PC-3 (cell line): ENCODE measurements around the gene ABCA7. TPM values are rescaled to one million over a fixed set of nuclear protein-coding genes. Genes with fewer than 3 reads are reported as not detected.

Experiments
- ATAC-seq: fragments of 200-7000 bp; cut with Tn5 transposase; 2 replicates; pipeline ENCODE4 v1.9.1; 2020; ENCODE audit warnings: mild to moderate bottlenecking, moderate library complexity
- BruUV-seq: library from RNA; stranded (reverse); fragments of 400-500 nt; replicated peaks from 2 replicates; lab custom pipeline; 2021; lab: Mats Ljungman, UMichigan
- CTCF ChIA-PET: fragments of 300-600 bp; sonication (Branson Sonifier 250); formaldehyde crosslinking; loops from one replicate; lab custom pipeline; 2022; ENCODE audit warnings: antibody characterized with exemption; lab: Charles Lee
- POLR2A ChIA-PET: fragments of 300-600 bp; sonication (Branson Sonifier 250); formaldehyde crosslinking; loops from one replicate; lab custom pipeline; 2022; ENCODE audit warnings: antibody characterized with exemption; ENCODE audit not compliant: unreplicated experiment; lab: Charles Lee
- DNase-seq: peaks from one replicate; pipeline ENCODE4 v3.0.0-alpha.2; 2015
- H2AFZ ChIP-seq: fragments of 300-600 bp; sonication (generic); 2 replicates; pipeline ENCODE4 v1.6.0; 2016; ENCODE audit warnings: antibody characterized with exemption, low read length
- H3F3A ChIP-seq: fragments of 300-600 bp; sonication (generic); one replicate; pipeline ENCODE4 v1.6.0; 2017; ENCODE audit warnings: antibody characterized with exemption, low read length, control low read depth, mild to moderate bottlenecking; ENCODE audit not compliant: unreplicated experiment
- H3K27ac ChIP-seq: fragments of 300-600 bp; sonication (generic); 2 replicates; pipeline ENCODE4 v1.5.1; 2016; ENCODE audit warnings: mild to moderate bottlenecking, low read length
- H3K27me3 ChIP-seq: fragments of 300-600 bp; sonication (generic); 2 replicates; pipeline ENCODE4 v1.6.1; 2016; ENCODE audit warnings: low read length, mixed read lengths
- H3K36me3 ChIP-seq: fragments of 300-600 bp; sonication (generic); 2 replicates; pipeline ENCODE4 v1.6.1; 2016; ENCODE audit warnings: low read depth, mixed run types, low read length, mixed read lengths
- H3K4me1 ChIP-seq: fragments of 300-600 bp; sonication (generic); 2 replicates; pipeline ENCODE4 v1.5.1; 2016; ENCODE audit warnings: low read length; ENCODE audit not compliant: insufficient read depth
- H3K4me2 ChIP-seq: fragments of 300-600 bp; sonication (generic); 2 replicates; pipeline ENCODE4 v1.6.0; 2016; ENCODE audit warnings: low read length
- H3K4me3 ChIP-seq: fragments of 300-600 bp; sonication (generic); 2 replicates; pipeline ENCODE4 v1.5.1; 2016; ENCODE audit warnings: mild to moderate bottlenecking, low read length, mixed read lengths
- H3K79me2 ChIP-seq: fragments of 300-600 bp; sonication (generic); 2 replicates; pipeline ENCODE4 v1.6.1; 2017; ENCODE audit warnings: low read length, mixed read lengths
- H3K9ac ChIP-seq: fragments of 300-600 bp; sonication (generic); 2 replicates; pipeline ENCODE4 v1.6.0; 2016; ENCODE audit warnings: mild to moderate bottlenecking, low read length
- H3K9me2 ChIP-seq: fragments of 300-600 bp; sonication (generic); replicated peaks from 2 replicates; pipeline ENCODE4 v1.6.1; 2016; ENCODE audit warnings: mixed run types, low read length, mixed read lengths
- H3K9me3 ChIP-seq: fragments of 300-600 bp; sonication (generic); 2 replicates; pipeline ENCODE4 v1.6.1; 2016; ENCODE audit warnings: low read length, mixed read lengths
- H4K20me1 ChIP-seq: fragments of 300-600 bp; sonication (generic); 2 replicates; pipeline ENCODE4 v1.6.1; 2016; ENCODE audit warnings: low read length, mixed read lengths
- CTCF ChIP-seq: fragments of 300-600 bp; sonication (generic); conservative IDR thresholded peaks from 2 replicates; pipeline ENCODE4 v1.5.1; 2017; ENCODE audit warnings: antibody characterized with exemption, low read depth, mild to moderate bottlenecking, low read length
- EZH2 ChIP-seq: fragments of 300-600 bp; sonication (generic); IDR thresholded peaks from one replicate; pipeline ENCODE4 v1.6.1; 2017; ENCODE audit warnings: antibody characterized with exemption, mild to moderate bottlenecking, low read length; ENCODE audit not compliant: unreplicated experiment
- EZH2phosphoT487 ChIP-seq: fragments of 300-600 bp; sonication (generic); IDR thresholded peaks from 2 replicates; pipeline ENCODE4 v1.6.1; 2018; ENCODE audit warnings: mild to moderate bottlenecking, antibody characterized with exemption, low read length, borderline replicate concordance
- intact Hi-C: fragments of 100-400 bp; cut with micrococcal nuclease; formaldehyde crosslinking; loops from 2 replicates; pipeline ENCODE4 v1.9.0; 2023
- total RNA-seq: library from RNA; depleted of rRNA; stranded (reverse); fragments of >200 nt; gene quantifications from 2 replicates; pipeline ENCODE4 v1.2.3, GENCODE V29; 2014

ABCA7 gene
- total RNA-seq, 1 experiment from 2014 or later, result 27.3 TPM

GRCh38 chr19:990746-991145 lies 49.2 kb upstream of the ABCA7 start:
- no peak for ATAC-seq
- no peak for TF ChIP-seq CTCF
- TF ChIP-seq EZH2phosphoT487, result no peak
- TF ChIP-seq EZH2, result no peak
- intact Hi-C loops, result no loop called here
- H3K4me1 ChIP-seq, result no peaks in the 10 kb centered on the region
- H3K9me2 ChIP-seq, result no peaks in the 10 kb centered on the region
- no peaks in the 10 kb centered on the region for H3K79me2 ChIP-seq
- H3K9me3 ChIP-seq, result no peaks in the 10 kb centered on the region
- H3K27me3 ChIP-seq, result no peaks in the 10 kb centered on the region
- H3K4me3 ChIP-seq, result no peak overlapping the region
- H3K9ac ChIP-seq, result no peak overlapping the region
- POLR2A ChIA-PET, result no interaction called here
- no peak overlapping the region for H3K27ac ChIP-seq
- CTCF ChIA-PET, result no interaction called here
- H2AFZ ChIP-seq, result no peak overlapping the region
- no TSS peak for BruUV-seq
- H3K4me2 ChIP-seq, result no peak overlapping the region
- no peaks in the 10 kb centered on the region for H3F3A ChIP-seq
- no peaks in the 10 kb centered on the region for H4K20me1 ChIP-seq
- no peak for DNase-seq
- no peaks in the 10 kb centered on the region; the same call in 1 of the 2 replicates for H3K36me3 ChIP-seq

DNA sequence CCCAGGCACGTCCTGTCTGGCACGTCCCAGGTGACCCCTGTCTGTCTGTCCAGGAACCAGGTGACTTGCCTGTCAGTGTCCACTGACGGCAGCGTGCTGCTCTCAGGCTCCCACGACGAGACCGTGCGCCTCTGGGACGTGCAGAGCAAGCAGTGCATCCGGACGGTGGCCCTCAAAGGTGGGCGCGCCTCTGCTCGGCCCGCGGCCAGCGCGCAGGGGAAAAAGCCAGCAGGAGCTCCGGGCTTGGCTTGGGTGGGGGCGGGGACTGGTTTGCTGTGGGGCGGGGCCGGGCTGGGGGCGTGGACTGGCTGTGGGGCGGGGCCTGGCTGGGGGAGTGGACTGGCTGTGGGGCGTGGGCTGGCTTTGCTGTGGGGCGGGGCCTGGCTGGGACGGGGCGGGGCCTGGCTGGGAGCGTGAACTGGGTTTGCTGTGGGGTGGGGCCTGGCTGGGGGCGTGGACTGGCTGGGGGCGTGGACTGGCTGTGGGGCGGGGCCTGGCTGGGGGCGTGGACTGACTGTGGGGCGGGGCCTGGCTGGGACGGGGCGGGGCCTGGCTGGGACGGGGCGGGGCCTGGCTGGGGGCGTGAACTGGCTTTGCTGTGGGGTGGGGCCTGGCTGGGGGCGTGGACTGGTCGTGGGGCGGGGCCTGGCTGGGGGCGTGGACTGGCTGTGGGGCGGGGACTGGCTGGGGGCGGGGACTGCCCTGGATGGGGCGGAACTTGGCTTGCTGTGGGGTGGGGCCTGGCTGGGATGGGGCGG lies 48.6 kb upstream of the ABCA7 start:
- no peaks in the 10 kb centered on the region; the same call in 1 of the 2 replicates for H3K36me3 ChIP-seq
- no peak overlapping the region for H3K4me2 ChIP-seq
- ATAC-seq, result no peak
- ChIA-PET POLR2A (no interaction called here), CTCF (no interaction called here)
- no peaks in the 10 kb centered on the region for H3K79me2 ChIP-seq
- peak; percentile 6 for DNase-seq
- H3K27ac ChIP-seq, result no peak overlapping the region
- no peak overlapping the region for H2AFZ ChIP-seq
- no peak overlapping the region for H3K9ac ChIP-seq
- no peaks in the 10 kb centered on the region for H3K9me2 ChIP-seq
- no peak overlapping the region for H3K4me3 ChIP-seq
- H3K9me3 ChIP-seq, result no peaks in the 10 kb centered on the region
- no TSS peak for BruUV-seq
- peaks cover 5% of the 10 kb centered on the region for H3K4me1 ChIP-seq
- no peaks in the 10 kb centered on the region for H3F3A ChIP-seq
- H3K27me3 ChIP-seq, result no peaks in the 10 kb centered on the region; the same call in 1 of the 2 replicates
- TF ChIP-seq EZH2phosphoT487 (no peak), EZH2 (no peak), CTCF (no peak)
- intact Hi-C loops, result no loop called here
- H4K20me1 ChIP-seq, result no peaks in the 10 kb centered on the region
